Lower leg skin (tissue), 4 donors: ENCODE results near the gene RNF17. TPM values are rescaled to one million over a fixed set of nuclear protein-coding genes. Genes with fewer than 3 reads are reported as not detected.

ENCODE experiments used
- DNase-seq, 2 donors: peaks; one replicate each; pipeline ENCODE4 v3.0.0-alpha.2; 2019; ENCODE audit warnings: low spot score in 2 of 2
- H3K4me3 ChIP-seq: fragments of 200-600 bp; sonication (generic); 2 replicates; pipeline ENCODE4 v1.5.1; 2017; ENCODE audit warnings: mild to moderate bottlenecking, low read depth; ENCODE audit not compliant: poor library complexity, severe bottlenecking
- CTCF ChIP-seq, 3 donors: fragments of 450-650 bp; IDR thresholded peaks; one replicate each; pipeline ENCODE4 v1.5.1; 2016; ENCODE audit warnings: antibody characterized with exemption in 3 of 3, mild to moderate bottlenecking in 3 of 3, moderate library complexity in 2 of 3
- POLR2A ChIP-seq, 2 donors: fragments of 450-650 bp; IDR thresholded peaks; one replicate each; pipeline ENCODE4 v1.6.1; 2016 to 2017; ENCODE audit warnings: antibody characterized with exemption in 2 of 2, mild to moderate bottlenecking in 1 of 2, moderate library complexity in 1 of 2
- whole genome bisulfite sequencing, 2 donors: methylation state at CpG; one replicate each; pipeline ENCODE4 v1.1.5; 2018; 5-methylcytosine and 5-hydroxymethylcytosine counted together
- intact Hi-C: fragments of 100-400 bp; cut with DNase I; formaldehyde crosslinking; loops from one replicate; pipeline ENCODE4 v1.15.0; 2023; ENCODE audit warnings: low total_unique reads
- total RNA-seq, 4 donors: library from RNA; depleted of rRNA; stranded (reverse); fragments of >200 nt; gene quantifications; one replicate each; pipeline ENCODE4 v1.1.0, GENCODE V29; 2016

RNF17 gene
- under 1 TPM in 1 of 4 donors, not detected in 3; 0.19 TPM for total RNA-seq

GRCh38 chr13:24763596-24764275 is at the start of gene RNF17:
TSS of gene RNF17 (plus strand) at chr13:24764169. CDS start at chr13:24764204, 35 bp downstream.
- 89 to 91% methylated on average over 28 of the region's 28 CpGs for WGBS, 2 donors
- intact Hi-C loops, result no loop called here

GRCh38 chr13:24716011-24716410 is 48.0 kb upstream of the RNF17 start:
- 44 to 48% methylated on average over 5 of the region's 5 CpGs for WGBS, 2 donors
- H3K4me3 ChIP-seq, result no peak overlapping the region
- peak in 1 of 2 donors; percentile 70 for DNase-seq
- TF ChIP-seq CTCF (IDR thresholded peaks at IDR 0.05) (no peak), POLR2A (IDR thresholded peaks at IDR 0.05) (no peak)
- intact Hi-C loops, result no loop called here

More at GRCh38 chr13:24763596-24764275, at the start of gene RNF17:
- no peak for DNase-seq
- H3K4me3 ChIP-seq, result no peak within 1 kb of the TSS
- no peak for TF ChIP-seq CTCF (IDR thresholded peaks at IDR 0.05)
- TF ChIP-seq POLR2A (IDR thresholded peaks at IDR 0.05), result no peak

- no peak overlapping the region for H3K4me3 ChIP-seq
- DNase-seq, result peak in 1 of 2 donors; percentile 60
- intact Hi-C loops, result no loop called here
- no peak for TF ChIP-seq CTCF (IDR thresholded peaks at IDR 0.05)
- TF ChIP-seq POLR2A (IDR thresholded peaks at IDR 0.05), result no peak
- WGBS, 2 donors, result 48 to 51% methylated on average over 7 of the region's 7 CpGs
Observed at GRCh38 chr13:24716446-24716845, 47.5 kb upstream of the RNF17 start.

GRCh38 chr13:24717217-24717616 is 46.8 kb upstream of the RNF17 start:
- no peak for TF ChIP-seq POLR2A (IDR thresholded peaks at IDR 0.05)
- TF ChIP-seq CTCF (IDR thresholded peaks at IDR 0.05), result no peak
- peak in 1 of 2 donors; percentile 21 for DNase-seq
- WGBS, 2 donors, result 58 to 75% methylated on average over 4 of the region's 4 CpGs
- no peak overlapping the region for H3K4me3 ChIP-seq
- intact Hi-C loops, result no loop called here

GRCh38 chr13:24718192-24718965 is 45.6 kb upstream of the RNF17 start:
- whole genome bisulfite sequencing, 2 donors, result 80 to 84% methylated on average over 33 to 40 of the region's 40 CpGs
- intact Hi-C loops, result no loop called here
- TF ChIP-seq POLR2A (IDR thresholded peaks at IDR 0.05), result no peak
- no peak for TF ChIP-seq CTCF (IDR thresholded peaks at IDR 0.05)
- H3K4me3 ChIP-seq, result no peak overlapping the region
- DNase-seq, result peak in 1 of 2 donors; percentile 68
